DOHH2 (cell line): Measurements from ENCODE around the gene PCMT1.
A peak's percentile ranks its signal among the peaks of the same experiment; 100 is the strongest.

ENCODE experiments used
- H3F3A ChIP-seq: fragments of 200-600 bp; sonication (generic), shearing (Covaris generic); 2 replicates; pipeline ENCODE4 v1.6.0; 2016; ENCODE audit warnings: antibody characterized with exemption, mild to moderate bottlenecking; ENCODE audit not compliant: control insufficient read depth, insufficient read depth
- H3K27ac ChIP-seq: fragments of 200-600 bp; sonication (generic); 2 replicates; pipeline ENCODE4 v1.5.1; 2014; ENCODE audit warnings: low read depth, mild to moderate bottlenecking, low read length, moderate library complexity
- H3K27me3 ChIP-seq: fragments of 200-600 bp; sonication (generic); 2 replicates; pipeline ENCODE4 v1.6.1; 2014; ENCODE audit warnings: mild to moderate bottlenecking, low read length, mixed read lengths; ENCODE audit not compliant: control insufficient read depth
- H3K36me3 ChIP-seq: fragments of 200-600 bp; sonication (generic); 2 replicates; pipeline ENCODE4 v1.6.1; 2014; ENCODE audit warnings: mild to moderate bottlenecking, low read length, moderate library complexity, mixed read lengths; ENCODE audit not compliant: control insufficient read depth
- H3K4me1 ChIP-seq: fragments of 200-600 bp; sonication (generic); 2 replicates; pipeline ENCODE4 v1.6.1; 2014; ENCODE audit warnings: mild to moderate bottlenecking, low read length, mixed read lengths; ENCODE audit not compliant: control insufficient read depth
- H3K4me2 ChIP-seq: fragments of 200-600 bp; sonication (generic); 2 replicates; pipeline ENCODE4 v1.6.0; 2014; ENCODE audit warnings: mild to moderate bottlenecking, low read length, moderate library complexity
- H3K4me3 ChIP-seq: fragments of 200-600 bp; sonication (generic); 2 replicates; pipeline ENCODE4 v1.5.1; 2014; ENCODE audit warnings: mild to moderate bottlenecking, low read length, mixed read lengths
- H3K79me2 ChIP-seq: fragments of 200-600 bp; sonication (generic); 2 replicates; pipeline ENCODE4 v1.6.1; 2014; ENCODE audit warnings: mild to moderate bottlenecking, low read length, mixed read lengths; ENCODE audit not compliant: control insufficient read depth
- H3K9me2 ChIP-seq: fragments of 200-600 bp; sonication (generic); replicated peaks from 2 replicates; pipeline ENCODE4 v1.6.1; 2014; ENCODE audit warnings: mild to moderate bottlenecking, low read length, mixed read lengths; ENCODE audit not compliant: control insufficient read depth
- H3K9me3 ChIP-seq: fragments of 200-600 bp; sonication (generic); 2 replicates; pipeline ENCODE4 v1.6.1; 2014; ENCODE audit warnings: antibody characterized with exemption, low read length, mixed read lengths; ENCODE audit not compliant: control insufficient read depth, insufficient read depth
- H4K20me1 ChIP-seq: fragments of 200-600 bp; sonication (generic); 2 replicates; pipeline ENCODE4 v1.6.0; 2014; ENCODE audit warnings: low read depth, mild to moderate bottlenecking, antibody characterized with exemption, low read length, moderate library complexity; ENCODE audit not compliant: control insufficient read depth, insufficient read depth
- EZH2phosphoT487 ChIP-seq: fragments of 200-600 bp; sonication (generic); IDR thresholded peaks from 2 replicates; pipeline ENCODE4 v1.6.1; 2017; ENCODE audit warnings: borderline replicate concordance, mild to moderate bottlenecking, antibody characterized with exemption, low read length, moderate library complexity, mixed read lengths
- TF ChIP-seq, protein P1 (sequence below): fragments of 200-600 bp; sonication (generic); IDR thresholded peaks from one replicate; pipeline ENCODE4 v1.5.1; 2014; ENCODE audit warnings: antibody characterized with exemption, mild to moderate bottlenecking, low read depth, low read length; ENCODE audit not compliant: poor library complexity, severe bottlenecking

Gene PCMT1

DNA sequence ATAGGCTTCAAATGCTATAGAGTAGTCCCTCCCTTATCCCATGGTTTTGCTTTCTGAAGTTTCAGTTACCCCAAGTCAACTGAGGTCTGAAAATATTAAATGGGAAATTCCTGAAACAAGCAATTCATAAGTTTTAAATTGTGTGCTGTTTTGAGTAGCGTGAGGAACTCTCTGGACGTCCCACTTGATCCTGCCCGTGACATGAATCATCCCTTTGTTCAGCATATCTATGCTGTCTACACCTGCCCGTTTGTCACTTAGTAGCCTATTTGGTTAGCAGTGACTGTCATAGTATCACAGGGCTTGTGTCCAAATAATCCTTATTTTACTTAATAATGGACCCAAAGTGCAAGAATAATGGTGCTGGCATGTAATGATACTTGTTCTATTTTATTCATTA is 5.0 kb downstream of the PCMT1 start:
- H3K4me2 ChIP-seq = no peak overlapping the region
- TF ChIP-seq, protein P1, sequence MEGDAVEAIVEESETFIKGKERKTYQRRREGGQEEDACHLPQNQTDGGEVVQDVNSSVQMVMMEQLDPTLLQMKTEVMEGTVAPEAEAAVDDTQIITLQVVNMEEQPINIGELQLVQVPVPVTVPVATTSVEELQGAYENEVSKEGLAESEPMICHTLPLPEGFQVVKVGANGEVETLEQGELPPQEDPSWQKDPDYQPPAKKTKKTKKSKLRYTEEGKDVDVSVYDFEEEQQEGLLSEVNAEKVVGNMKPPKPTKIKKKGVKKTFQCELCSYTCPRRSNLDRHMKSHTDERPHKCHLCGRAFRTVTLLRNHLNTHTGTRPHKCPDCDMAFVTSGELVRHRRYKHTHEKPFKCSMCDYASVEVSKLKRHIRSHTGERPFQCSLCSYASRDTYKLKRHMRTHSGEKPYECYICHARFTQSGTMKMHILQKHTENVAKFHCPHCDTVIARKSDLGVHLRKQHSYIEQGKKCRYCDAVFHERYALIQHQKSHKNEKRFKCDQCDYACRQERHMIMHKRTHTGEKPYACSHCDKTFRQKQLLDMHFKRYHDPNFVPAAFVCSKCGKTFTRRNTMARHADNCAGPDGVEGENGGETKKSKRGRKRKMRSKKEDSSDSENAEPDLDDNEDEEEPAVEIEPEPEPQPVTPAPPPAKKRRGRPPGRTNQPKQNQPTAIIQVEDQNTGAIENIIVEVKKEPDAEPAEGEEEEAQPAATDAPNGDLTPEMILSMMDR = no peak
- TF ChIP-seq EZH2phosphoT487 = no peak

DNA sequence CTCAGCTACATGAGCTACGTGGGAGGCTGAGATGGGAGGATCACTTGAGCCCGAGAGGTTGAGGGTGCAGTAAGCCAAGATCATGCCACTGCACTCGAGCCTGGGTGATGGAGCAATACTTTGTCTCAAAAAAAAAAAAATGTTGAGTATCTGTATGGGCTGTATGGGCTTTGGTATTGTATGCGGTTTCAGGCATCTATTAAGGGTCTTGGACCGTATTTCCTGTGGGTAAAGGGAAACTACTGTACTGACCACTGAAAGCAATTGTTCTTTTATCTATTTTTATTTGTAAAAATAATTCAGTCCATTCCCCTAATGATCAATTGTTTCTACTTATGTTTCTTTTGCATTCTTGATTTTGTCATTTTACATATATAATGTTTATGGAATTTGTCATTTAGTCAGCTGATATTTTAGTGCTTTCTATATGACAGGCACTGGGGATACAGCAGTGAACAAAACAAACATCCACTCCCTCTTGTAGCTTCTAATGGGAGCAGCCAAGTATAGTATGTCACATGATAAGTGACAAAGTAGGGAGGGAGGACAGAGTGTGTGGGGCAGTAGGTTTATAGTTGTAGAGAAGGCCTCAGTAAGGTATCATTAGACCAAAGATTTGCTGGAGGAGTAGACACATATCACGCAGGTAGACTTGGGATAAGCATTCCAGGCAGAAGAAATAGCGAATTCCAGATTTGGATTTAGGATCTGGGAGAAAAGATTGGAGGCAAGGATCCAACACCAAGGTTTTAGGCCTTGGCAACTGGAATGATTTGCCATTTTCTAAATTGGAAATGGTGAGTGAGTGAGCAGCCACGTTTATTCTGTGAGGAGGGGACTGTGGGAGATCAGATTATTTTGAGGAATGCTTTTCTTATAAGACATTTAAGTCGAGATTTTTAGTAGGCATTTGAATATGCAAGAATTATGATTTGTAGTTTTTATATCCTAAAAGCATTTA is 6.0 kb downstream of the PCMT1 start:
- no peak overlapping the region for H3K4me3 ChIP-seq
- H3K4me1 ChIP-seq = peaks cover 52% of the 10 kb centered on the region
- TF ChIP-seq EZH2phosphoT487 = no peak
- TF ChIP-seq, protein P1 = no peak
- no peaks in the 10 kb centered on the region for H3K9me3 ChIP-seq
- no peaks in the 10 kb centered on the region for H3K27me3 ChIP-seq
- H3K9me2 ChIP-seq = no peaks in the 10 kb centered on the region
- no peak overlapping the region for H3K27ac ChIP-seq
- H3K36me3 ChIP-seq = peaks cover 38% of the 10 kb centered on the region
- H3K79me2 ChIP-seq = peaks cover 98% of the 10 kb centered on the region
- peaks cover 6% of the 10 kb centered on the region for H4K20me1 ChIP-seq
- H3F3A ChIP-seq = 0 out of 2 replicates have a peak, but pooled peaks cover 3% of the 10 kb centered on the region
- peak overlapping the region; percentile 13; the same call in 1 of the 2 replicates for H3K4me2 ChIP-seq

More for the DNA sequence above, 5.0 kb downstream of the PCMT1 start:
- peaks cover 13% of the 10 kb centered on the region for H4K20me1 ChIP-seq
- peaks cover 98% of the 10 kb centered on the region for H3K79me2 ChIP-seq
- H3K4me1 ChIP-seq = peaks cover 46% of the 10 kb centered on the region
- H3K36me3 ChIP-seq = peaks cover 36% of the 10 kb centered on the region
- H3K9me3 ChIP-seq = no peaks in the 10 kb centered on the region
- H3K27me3 ChIP-seq = no peaks in the 10 kb centered on the region
- no peaks in the 10 kb centered on the region for H3K9me2 ChIP-seq
- no peak overlapping the region for H3K27ac ChIP-seq
- 0 out of 2 replicates have a peak, but pooled peaks cover 3% of the 10 kb centered on the region for H3F3A ChIP-seq
- no peak overlapping the region for H3K4me3 ChIP-seq

- peaks cover 4% of the 10 kb centered on the region for H4K20me1 ChIP-seq
- peaks cover 8% of the 10 kb centered on the region for H3F3A ChIP-seq
- peaks cover 96% of the 10 kb centered on the region for H3K79me2 ChIP-seq
- H3K27ac ChIP-seq = no peak overlapping the region
- H3K36me3 ChIP-seq = peaks cover 40% of the 10 kb centered on the region
- H3K4me2 ChIP-seq = no peak overlapping the region
- H3K9me2 ChIP-seq = no peaks in the 10 kb centered on the region
- no peak for TF ChIP-seq EZH2phosphoT487
- TF ChIP-seq, protein P1 = no peak
- peaks cover 52% of the 10 kb centered on the region for H3K4me1 ChIP-seq
- H3K27me3 ChIP-seq = no peaks in the 10 kb centered on the region
- no peak overlapping the region for H3K4me3 ChIP-seq
- H3K9me3 ChIP-seq = no peaks in the 10 kb centered on the region
These were observed 6.7 kb downstream of the PCMT1 start for GRCh38 chr6:149756261-149756636.
